MCF 10A (cell line): ENCODE results near the gene IFIT1B. TPM values are rescaled to one million over a fixed set of nuclear protein-coding genes. Genes with fewer than 3 reads are reported as not detected.
"Not testable (repeated sequence)": the region's sequence is repeated elsewhere in the genome, so short reads cannot be mapped to it uniquely, and the experiment has no call there.

Source experiments
- BruUV-seq: library from RNA; stranded (reverse); fragments of 400-500 nt; replicated peaks from 2 replicates; lab custom pipeline; 2021; lab: Mats Ljungman, UMichigan
- CTCF ChIA-PET: fragments of 300-600 bp; sonication (Branson Sonifier 250); formaldehyde crosslinking; extraction: SDS; loops from one replicate; lab custom pipeline; 2021; ENCODE audit warnings: antibody characterized with exemption, inconsistent platforms; lab: Yijun Ruan, JAX
- POLR2A ChIA-PET: fragments of 300-600, 350-650 bp; sonication (Branson Sonifier 250); formaldehyde crosslinking; extraction: SDS; loops from one replicate; lab custom pipeline; 2020; ENCODE audit warnings: antibody characterized with exemption, inconsistent platforms; lab: Yijun Ruan, JAX
- DNase-seq: peaks from one replicate; pipeline ENCODE4 v3.0.0-alpha.2; 2018; ENCODE audit not compliant: unreplicated experiment
- H3K27ac Mint-ChIP-seq: one replicate; pipeline ENCODE4 v1.8.0; 2022; ENCODE audit warnings: mild to moderate bottlenecking, low read depth, mixed read lengths; ENCODE audit not compliant: unreplicated experiment
- H3K27me3 Mint-ChIP-seq: one replicate; pipeline ENCODE4 v1.8.0; 2022; ENCODE audit warnings: mixed read lengths; ENCODE audit not compliant: insufficient read depth, unreplicated experiment
- H3K36me3 Mint-ChIP-seq: one replicate; pipeline ENCODE4 v1.8.0; 2022; ENCODE audit warnings: mild to moderate bottlenecking, moderate library complexity, mixed read lengths; ENCODE audit not compliant: insufficient read depth, unreplicated experiment
- H3K4me1 Mint-ChIP-seq: one replicate; pipeline ENCODE4 v1.8.0; 2022; ENCODE audit warnings: mixed read lengths; ENCODE audit not compliant: insufficient read depth, unreplicated experiment
- H3K4me3 Mint-ChIP-seq: one replicate; pipeline ENCODE4 v1.8.0; 2022; ENCODE audit warnings: mild to moderate bottlenecking, moderate library complexity, mixed read lengths; ENCODE audit not compliant: unreplicated experiment
- H3K9me3 Mint-ChIP-seq: one replicate; pipeline ENCODE4 v1.8.0; 2022; ENCODE audit warnings: mixed read lengths; ENCODE audit not compliant: unreplicated experiment
- intact Hi-C: fragments of 100-400 bp; cut with micrococcal nuclease; formaldehyde crosslinking; loops from 2 replicates; pipeline ENCODE4 v1.14.1; 2022
- total RNA-seq: library from RNA; stranded (reverse); gene quantifications from 2 replicates; pipeline ENCODE4 v1.2.3, GENCODE V29; 2022
- TF ChIP-seq, protein P1 (sequence below): fragments of 200-600 bp; IDR thresholded peaks from one replicate; pipeline ENCODE4 v1.8.0; 2022; ENCODE audit warnings: antibody characterized with exemption, mild to moderate bottlenecking; ENCODE audit not compliant: unreplicated experiment

IFIT1B gene
- total RNA-seq, 1 experiment from 2014 or later, result not detected

- H3K9me3 Mint-ChIP-seq, POLR2A ChIA-PET, H3K4me1 Mint-ChIP-seq, BruUV-seq, H3K4me3 Mint-ChIP-seq, intact Hi-C loops, H3K27ac Mint-ChIP-seq, H3K27me3 Mint-ChIP-seq, CTCF ChIA-PET, H3K36me3 Mint-ChIP-seq, DNase-seq: not testable (repeated sequence)
These were observed 32.7 kb downstream of the IFIT1B start for GRCh38 chr10:89410551-89410950.

- H3K4me1 Mint-ChIP-seq, DNase-seq, H3K9me3 Mint-ChIP-seq, POLR2A ChIA-PET, intact Hi-C loops, BruUV-seq, H3K27me3 Mint-ChIP-seq, CTCF ChIA-PET, H3K36me3 Mint-ChIP-seq, H3K27ac Mint-ChIP-seq, H3K4me3 Mint-ChIP-seq: not testable (repeated sequence)
These were observed 33.3 kb downstream of the IFIT1B start for GRCh38 chr10:89411135-89411534.

GRCh38 chr10:89412276-89412675 is 34.4 kb downstream of the IFIT1B start:
- H3K9me3 Mint-ChIP-seq, H3K36me3 Mint-ChIP-seq, DNase-seq, H3K4me3 Mint-ChIP-seq, H3K27ac Mint-ChIP-seq, intact Hi-C loops, H3K27me3 Mint-ChIP-seq, BruUV-seq: not testable (repeated sequence)
- H3K4me1 Mint-ChIP-seq, result peaks cover 14% of the 10 kb centered on the region
- POLR2A ChIA-PET, result interaction anchor here (0.8 to 4.2 kb wide), 2 partner anchors 19 to 192 kb away, joined by 3 to 51 read pairs; partner anchors contain the start of gene IFIT1
- CTCF ChIA-PET, result interaction anchor here (0.7 to 1.7 kb wide), 4 partner anchors 9 to 195 kb away, joined by 3 to 6 read pairs (median 4); no protein-coding TSS in a partner anchor

GRCh38 chr10:89413398-89413912 is 35.6 kb downstream of the IFIT1B start:
- Mint-ChIP-seq H3K4me3 (peak overlapping the region; percentile 80), H3K4me1 (peaks cover 14% of the 10 kb centered on the region), H3K9me3 (no peaks in the 10 kb centered on the region), H3K27me3 (no peaks in the 10 kb centered on the region), H3K36me3 (peaks cover 15% of the 10 kb centered on the region), H3K27ac (peak overlapping the region; percentile 94)
- CTCF ChIA-PET, result interaction anchor here (0.8 to 2.0 kb wide), 6 partner anchors 9 to 202 kb away, joined by 3 to 6 read pairs (median 4); partner anchors contain the start of gene IFIT1
- POLR2A ChIA-PET, result interaction anchor here (0.7 to 4.2 kb wide), 17 partner anchors 10 to 423 kb away, joined by 3 to 51 read pairs (median 4); partner anchors contain the start of genes FAS, IFIT1, IFIT2 and IFIT3
- no TSS peak for BruUV-seq
- TF ChIP-seq, protein P1, sequence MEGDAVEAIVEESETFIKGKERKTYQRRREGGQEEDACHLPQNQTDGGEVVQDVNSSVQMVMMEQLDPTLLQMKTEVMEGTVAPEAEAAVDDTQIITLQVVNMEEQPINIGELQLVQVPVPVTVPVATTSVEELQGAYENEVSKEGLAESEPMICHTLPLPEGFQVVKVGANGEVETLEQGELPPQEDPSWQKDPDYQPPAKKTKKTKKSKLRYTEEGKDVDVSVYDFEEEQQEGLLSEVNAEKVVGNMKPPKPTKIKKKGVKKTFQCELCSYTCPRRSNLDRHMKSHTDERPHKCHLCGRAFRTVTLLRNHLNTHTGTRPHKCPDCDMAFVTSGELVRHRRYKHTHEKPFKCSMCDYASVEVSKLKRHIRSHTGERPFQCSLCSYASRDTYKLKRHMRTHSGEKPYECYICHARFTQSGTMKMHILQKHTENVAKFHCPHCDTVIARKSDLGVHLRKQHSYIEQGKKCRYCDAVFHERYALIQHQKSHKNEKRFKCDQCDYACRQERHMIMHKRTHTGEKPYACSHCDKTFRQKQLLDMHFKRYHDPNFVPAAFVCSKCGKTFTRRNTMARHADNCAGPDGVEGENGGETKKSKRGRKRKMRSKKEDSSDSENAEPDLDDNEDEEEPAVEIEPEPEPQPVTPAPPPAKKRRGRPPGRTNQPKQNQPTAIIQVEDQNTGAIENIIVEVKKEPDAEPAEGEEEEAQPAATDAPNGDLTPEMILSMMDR, result no peak
- no peak for DNase-seq
- intact Hi-C loops, result no loop called here

- intact Hi-C loops, result loop anchor here (1.0 kb wide), 1 partner anchor 22 kb away; the partner anchor contains the start of gene IFIT1
- H3K9me3 Mint-ChIP-seq, result no peaks in the 10 kb centered on the region
- DNase-seq, result peak; percentile 65
- TSS peak; percentile 54 for BruUV-seq
- ChIA-PET POLR2A (interaction anchor here (0.6 to 4.2 kb wide), 22 partner anchors 9 to 424 kb away, joined by 3 to 51 read pairs (median 4); partner anchors contain the start of genes FAS, IFIT1, IFIT2 and IFIT3), CTCF (interaction anchor here (0.6 to 2.0 kb wide), 6 partner anchors 10 to 529 kb away, joined by 3 to 5 read pairs (median 4); partner anchors contain the start of gene IFIT1)
- TF ChIP-seq, protein P1, result no peak
- peaks cover 15% of the 10 kb centered on the region for H3K36me3 Mint-ChIP-seq
- peak within 1 kb of the TSS; percentile 80 for H3K4me3 Mint-ChIP-seq
- H3K27ac Mint-ChIP-seq, result peak within 1 kb of the TSS; percentile 94
- H3K4me1 Mint-ChIP-seq, result peaks cover 14% of the 10 kb centered on the region
- H3K27me3 Mint-ChIP-seq, result no peaks in the 10 kb centered on the region
These were observed 36.5 kb downstream of the IFIT1B start, which contains the start of gene IFIT5 for GRCh38 chr10:89414146-89414878. Gene IFIT5 (plus strand): TSS chr10:89414568. CDS start chr10:89414799, 231 bp downstream.
